ENCODE results near the gene CD2AP. TPM values are rescaled to one million over a fixed set of nuclear protein-coding genes. Genes with fewer than 3 reads are reported as not detected.

CD2AP gene
- total and polyA plus RNA-seq, 4 donors, result 5.7 to 22.4 (median 11.5) TPM

DNA sequence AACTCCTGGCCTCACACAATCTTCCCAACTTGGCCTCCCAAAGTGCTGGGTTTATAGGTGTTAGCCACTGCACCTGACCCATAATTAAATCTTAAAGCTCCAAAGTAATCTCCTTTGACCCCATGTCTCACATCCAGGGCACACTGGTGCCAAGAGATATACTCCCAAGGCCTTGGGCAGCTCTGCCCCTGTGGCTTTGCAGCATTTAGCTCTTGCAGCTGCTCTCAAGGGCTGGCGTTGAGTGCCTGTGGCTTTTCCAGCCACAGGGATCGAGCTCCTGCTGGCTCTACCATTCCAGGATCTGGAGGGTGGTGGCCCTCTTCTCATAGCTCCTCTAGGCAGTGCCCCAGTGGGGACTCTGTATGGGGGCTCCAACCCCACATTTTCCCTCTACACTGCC is 49.3 kb upstream of the CD2AP start:
- H3K9me3 ChIP-seq (ENCODE audit: control insufficient read depth in 4 of 4, low read length in 3 of 4), result peaks cover 0 to 5% (median under 1%) of the 10 kb centered on the region in 4 donors

DNA sequence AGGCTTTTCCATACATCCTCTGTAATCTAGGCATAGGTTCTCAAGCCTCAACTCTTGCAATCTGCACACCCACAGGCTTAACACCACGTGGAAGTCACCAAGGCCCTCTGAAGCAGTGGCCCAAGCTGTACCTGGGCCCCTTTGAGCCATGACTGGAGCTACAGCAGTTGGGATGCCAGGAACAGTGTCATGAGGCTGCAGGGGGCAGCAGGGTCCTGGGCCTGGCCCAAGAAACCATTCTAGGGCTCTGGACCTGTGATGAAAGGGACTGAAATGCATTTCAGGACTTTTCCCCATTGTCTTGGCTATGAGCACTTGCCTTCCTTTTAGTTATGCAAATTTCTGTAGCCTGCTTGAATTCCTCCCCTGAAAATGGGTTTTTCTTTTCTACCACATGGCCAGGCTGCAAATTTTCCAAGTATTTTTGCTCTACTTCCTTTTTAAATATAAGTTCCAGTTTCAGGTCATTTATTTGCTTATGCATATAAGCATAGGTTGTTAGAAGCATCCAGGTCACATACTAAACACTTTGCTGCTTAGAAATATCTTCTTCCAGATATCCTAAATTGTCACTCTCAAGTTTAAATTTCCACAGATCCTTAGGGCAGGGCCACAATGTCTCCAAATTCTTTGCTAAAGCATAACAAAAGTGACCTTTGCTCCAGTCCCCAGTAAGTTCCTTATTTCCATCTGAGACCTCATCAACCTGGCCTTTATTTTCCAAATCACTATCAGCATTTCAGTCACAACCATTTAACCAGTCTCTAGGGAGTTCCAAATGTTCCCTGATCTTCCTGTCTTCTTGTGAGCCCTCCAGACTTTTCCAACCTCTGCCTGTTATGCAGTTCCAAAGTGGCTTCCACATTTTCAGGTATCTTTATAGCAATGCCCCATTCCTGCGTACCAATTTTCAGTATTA is 48.6 kb upstream of the CD2AP start:
- 67% methylated on average over 2 of the region's 2 CpGs for WGBS
- no peak overlapping the region for H3K9ac ChIP-seq (ENCODE audit: low read depth in 1 of 2, low read length in 2 of 2)
- TF ChIP-seq RAD21 (IDR thresholded peaks at IDR 0.05), result no peak
- TF ChIP-seq, protein P1, sequence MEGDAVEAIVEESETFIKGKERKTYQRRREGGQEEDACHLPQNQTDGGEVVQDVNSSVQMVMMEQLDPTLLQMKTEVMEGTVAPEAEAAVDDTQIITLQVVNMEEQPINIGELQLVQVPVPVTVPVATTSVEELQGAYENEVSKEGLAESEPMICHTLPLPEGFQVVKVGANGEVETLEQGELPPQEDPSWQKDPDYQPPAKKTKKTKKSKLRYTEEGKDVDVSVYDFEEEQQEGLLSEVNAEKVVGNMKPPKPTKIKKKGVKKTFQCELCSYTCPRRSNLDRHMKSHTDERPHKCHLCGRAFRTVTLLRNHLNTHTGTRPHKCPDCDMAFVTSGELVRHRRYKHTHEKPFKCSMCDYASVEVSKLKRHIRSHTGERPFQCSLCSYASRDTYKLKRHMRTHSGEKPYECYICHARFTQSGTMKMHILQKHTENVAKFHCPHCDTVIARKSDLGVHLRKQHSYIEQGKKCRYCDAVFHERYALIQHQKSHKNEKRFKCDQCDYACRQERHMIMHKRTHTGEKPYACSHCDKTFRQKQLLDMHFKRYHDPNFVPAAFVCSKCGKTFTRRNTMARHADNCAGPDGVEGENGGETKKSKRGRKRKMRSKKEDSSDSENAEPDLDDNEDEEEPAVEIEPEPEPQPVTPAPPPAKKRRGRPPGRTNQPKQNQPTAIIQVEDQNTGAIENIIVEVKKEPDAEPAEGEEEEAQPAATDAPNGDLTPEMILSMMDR (IDR thresholded peaks at IDR 0.05; ENCODE audit: low read depth, low read length, missing input control), result no peak
- no peak for TF ChIP-seq RXRA (IDR thresholded peaks at IDR 0.05)
- TF ChIP-seq YY1 (IDR thresholded peaks at IDR 0.05), result no peak
- TF ChIP-seq GABPA (IDR thresholded peaks at IDR 0.05 in 1 of 2, conservative IDR thresholded peaks at IDR 0.05 in 1 of 2), result no peak
- no peak for TF ChIP-seq SP1 (IDR thresholded peaks at IDR 0.05)
- TF ChIP-seq, protein P2, sequence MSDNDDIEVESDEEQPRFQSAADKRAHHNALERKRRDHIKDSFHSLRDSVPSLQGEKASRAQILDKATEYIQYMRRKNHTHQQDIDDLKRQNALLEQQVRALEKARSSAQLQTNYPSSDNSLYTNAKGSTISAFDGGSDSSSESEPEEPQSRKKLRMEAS (IDR thresholded peaks at IDR 0.05), result no peak
- no peak for TF ChIP-seq JUND (IDR thresholded peaks at IDR 0.05)
- TF ChIP-seq FOXA2 (IDR thresholded peaks at IDR 0.05), result no peak
- TF ChIP-seq, protein P3, sequence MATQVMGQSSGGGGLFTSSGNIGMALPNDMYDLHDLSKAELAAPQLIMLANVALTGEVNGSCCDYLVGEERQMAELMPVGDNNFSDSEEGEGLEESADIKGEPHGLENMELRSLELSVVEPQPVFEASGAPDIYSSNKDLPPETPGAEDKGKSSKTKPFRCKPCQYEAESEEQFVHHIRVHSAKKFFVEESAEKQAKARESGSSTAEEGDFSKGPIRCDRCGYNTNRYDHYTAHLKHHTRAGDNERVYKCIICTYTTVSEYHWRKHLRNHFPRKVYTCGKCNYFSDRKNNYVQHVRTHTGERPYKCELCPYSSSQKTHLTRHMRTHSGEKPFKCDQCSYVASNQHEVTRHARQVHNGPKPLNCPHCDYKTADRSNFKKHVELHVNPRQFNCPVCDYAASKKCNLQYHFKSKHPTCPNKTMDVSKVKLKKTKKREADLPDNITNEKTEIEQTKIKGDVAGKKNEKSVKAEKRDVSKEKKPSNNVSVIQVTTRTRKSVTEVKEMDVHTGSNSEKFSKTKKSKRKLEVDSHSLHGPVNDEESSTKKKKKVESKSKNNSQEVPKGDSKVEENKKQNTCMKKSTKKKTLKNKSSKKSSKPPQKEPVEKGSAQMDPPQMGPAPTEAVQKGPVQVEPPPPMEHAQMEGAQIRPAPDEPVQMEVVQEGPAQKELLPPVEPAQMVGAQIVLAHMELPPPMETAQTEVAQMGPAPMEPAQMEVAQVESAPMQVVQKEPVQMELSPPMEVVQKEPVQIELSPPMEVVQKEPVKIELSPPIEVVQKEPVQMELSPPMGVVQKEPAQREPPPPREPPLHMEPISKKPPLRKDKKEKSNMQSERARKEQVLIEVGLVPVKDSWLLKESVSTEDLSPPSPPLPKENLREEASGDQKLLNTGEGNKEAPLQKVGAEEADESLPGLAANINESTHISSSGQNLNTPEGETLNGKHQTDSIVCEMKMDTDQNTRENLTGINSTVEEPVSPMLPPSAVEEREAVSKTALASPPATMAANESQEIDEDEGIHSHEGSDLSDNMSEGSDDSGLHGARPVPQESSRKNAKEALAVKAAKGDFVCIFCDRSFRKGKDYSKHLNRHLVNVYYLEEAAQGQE (IDR thresholded peaks at IDR 0.05), result no peak
- no peak for TF ChIP-seq EGR1 (IDR thresholded peaks at IDR 0.05; ENCODE audit: low read depth in 2 of 2)
- TF ChIP-seq NR2F2 (IDR thresholded peaks at IDR 0.05), result no peak
- no peak for TF ChIP-seq TAF1 (conservative IDR thresholded peaks at IDR 0.05)
- no peak for TF ChIP-seq FOXA1 (IDR thresholded peaks at IDR 0.05)

More for the DNA sequence above, 49.3 kb upstream of the CD2AP start:
- WGBS, result 89% methylated on average over 2 of the region's 2 CpGs
- no peak overlapping the region for H3K4me3 ChIP-seq (ENCODE audit: low read depth in 1 of 3, low read length in 3 of 3)
- TF ChIP-seq, protein P1 (IDR thresholded peaks at IDR 0.05; ENCODE audit: low read depth, low read length, missing input control), result no peak
- TF ChIP-seq RAD21 (IDR thresholded peaks at IDR 0.05), result no peak
- TF ChIP-seq FOXA1 (IDR thresholded peaks at IDR 0.05), result no peak
- no peak for TF ChIP-seq HNF4G (IDR thresholded peaks at IDR 0.05)
- TF ChIP-seq GABPA (IDR thresholded peaks at IDR 0.05 in 1 of 2, conservative IDR thresholded peaks at IDR 0.05 in 1 of 2), result no peak
- no peak for TF ChIP-seq HNF4A (conservative IDR thresholded peaks at IDR 0.05)
- TF ChIP-seq, protein P3 (IDR thresholded peaks at IDR 0.05), result no peak
- no peak overlapping the region for H3K9ac ChIP-seq (ENCODE audit: low read depth in 1 of 2, low read length in 2 of 2)
- H3K27ac ChIP-seq (ENCODE audit: low read depth in 1 of 2, low read length in 2 of 2), result no peak overlapping the region
- H3K4me1 ChIP-seq (ENCODE audit: control insufficient read depth in 4 of 4, insufficient read depth in 4 of 4, low read length in 3 of 4), result no peaks in the 10 kb centered on the region
- no peaks in the 10 kb centered on the region for H3K27me3 ChIP-seq (ENCODE audit: control insufficient read depth in 4 of 4, insufficient read depth in 4 of 4, low read length in 3 of 4)
- no peak for DNase-seq (ENCODE audit: low spot score)
- no peaks in the 10 kb centered on the region for H3K36me3 ChIP-seq (ENCODE audit: control insufficient read depth in 4 of 4, insufficient read depth in 3 of 4, low read depth in 1 of 4, low read length in 3 of 4)

More for the DNA sequence above, 48.6 kb upstream of the CD2AP start:
- no peak overlapping the region for H3K4me3 ChIP-seq (ENCODE audit: low read depth in 1 of 3, low read length in 3 of 3)
- no peaks in the 10 kb centered on the region for H3K4me1 ChIP-seq (ENCODE audit: control insufficient read depth in 4 of 4, insufficient read depth in 4 of 4, low read length in 3 of 4)
- DNase-seq (ENCODE audit: low spot score), result no peak
- H3K27ac ChIP-seq (ENCODE audit: low read depth in 1 of 2, low read length in 2 of 2), result no peak overlapping the region
- peaks cover 0 to 5% (median under 1%) of the 10 kb centered on the region in 4 donors for H3K9me3 ChIP-seq (ENCODE audit: control insufficient read depth in 4 of 4, low read length in 3 of 4)
- H3K36me3 ChIP-seq (ENCODE audit: control insufficient read depth in 4 of 4, insufficient read depth in 3 of 4, low read depth in 1 of 4, low read length in 3 of 4), result no peaks in the 10 kb centered on the region
- no peaks in the 10 kb centered on the region for H3K27me3 ChIP-seq (ENCODE audit: control insufficient read depth in 4 of 4, insufficient read depth in 4 of 4, low read length in 3 of 4)

Measured in liver (tissue), 9 donors.